HPDE6-E6E7 (cell line): ENCODE data around the gene POLR1G.
"Not testable (repeated sequence)": the region's sequence is repeated elsewhere in the genome, so short reads cannot be mapped to it uniquely, and the experiment has no call there.

ENCODE experiments used
- DNase-seq: peaks from one replicate; pipeline ENCODE4 v3.0.0; 2011; ENCODE audit warnings: missing footprints; ENCODE audit errors: extremely low spot score

The POLR1G gene

DNA sequence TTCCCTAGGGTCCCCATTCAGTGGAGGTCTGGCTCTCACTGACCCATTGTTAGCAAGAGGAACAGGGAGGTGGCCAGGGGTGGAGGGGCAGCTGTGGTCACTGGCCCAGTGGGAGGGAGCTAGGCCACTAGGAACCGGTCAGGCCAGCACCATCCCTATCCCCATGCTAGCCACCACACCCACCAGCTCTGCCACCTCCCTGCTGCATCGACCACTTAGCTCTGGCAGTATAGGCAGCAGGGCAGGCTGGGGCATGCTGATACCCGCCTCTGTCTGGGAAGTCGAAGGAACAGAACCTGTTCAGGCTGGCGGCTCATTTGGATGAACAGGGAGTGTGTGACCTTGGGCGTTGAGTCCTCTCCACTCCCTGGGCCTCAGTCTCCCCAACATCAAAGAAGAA is 6.3 kb upstream of the POLR1G start:
- peak; percentile 79 for DNase-seq

DNA sequence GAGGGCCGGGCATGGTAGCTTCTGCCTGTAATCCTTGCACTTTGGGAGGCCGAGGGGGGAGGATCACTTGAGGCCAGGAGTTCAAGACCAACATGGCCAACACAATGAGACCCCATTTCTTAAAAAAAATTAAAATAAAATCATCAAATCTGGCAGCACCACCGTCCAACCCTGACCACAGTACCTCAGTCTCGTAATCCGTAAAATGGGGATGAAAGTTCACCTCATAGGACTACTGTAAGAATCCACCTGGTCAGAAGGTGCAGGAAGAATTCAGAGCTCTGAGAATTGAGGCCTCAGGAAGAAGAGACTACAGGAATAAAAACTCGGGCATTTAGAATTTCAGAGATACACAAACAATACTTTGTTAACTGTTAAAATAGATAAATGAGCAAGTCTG is 4.6 kb upstream of the POLR1G start:
- DNase-seq, result no peak

- DNase-seq, result peak; percentile 79
These were observed 4.0 kb upstream of the POLR1G start for GRCh38 chr19:45402298-45403061.

DNA sequence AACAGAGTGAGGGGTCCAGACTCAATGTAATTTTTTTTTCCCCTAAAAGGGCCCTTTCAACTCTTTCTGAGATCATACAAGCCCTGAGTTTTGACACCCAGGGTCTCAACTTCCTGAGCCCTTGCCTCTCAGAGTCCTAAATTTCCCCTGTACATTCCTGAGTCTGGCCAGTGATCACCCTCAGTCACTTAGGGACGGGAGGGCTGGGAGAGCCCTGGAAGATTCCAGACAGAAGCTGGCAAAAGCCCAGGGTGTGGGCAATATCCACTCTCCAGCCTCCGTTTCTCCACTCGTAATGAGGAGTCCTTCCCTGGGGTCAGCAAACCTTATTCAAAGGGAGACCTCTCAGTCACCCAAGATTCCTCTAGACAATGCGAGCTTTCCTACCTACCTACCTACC is 3.2 kb upstream of the POLR1G start:
- no peak for DNase-seq

GRCh38 chr19:45403781-45404556 is 2.5 kb upstream of the POLR1G start:
- DNase-seq, result no peak

GRCh38 chr19:45404557-45405434 is 1.6 kb upstream of the POLR1G start, which contains the start of gene PPP1R13L:
PPP1R13L (minus strand) TSS chr19:45405069; CDS start chr19:45398318, 6,751 bp downstream.
- DNase-seq, result peak; percentile 79

- DNase-seq, result peak; percentile 78
These were observed 814 bp upstream of the POLR1G start for GRCh38 chr19:45405435-45406225.

- DNase-seq, result no peak
These were observed 589 bp downstream of the POLR1G start for GRCh38 chr19:45407091-45407375.

- not testable (repeated sequence) for DNase-seq
These were observed 1.1 kb downstream of the POLR1G start for GRCh38 chr19:45407585-45407984.

DNA sequence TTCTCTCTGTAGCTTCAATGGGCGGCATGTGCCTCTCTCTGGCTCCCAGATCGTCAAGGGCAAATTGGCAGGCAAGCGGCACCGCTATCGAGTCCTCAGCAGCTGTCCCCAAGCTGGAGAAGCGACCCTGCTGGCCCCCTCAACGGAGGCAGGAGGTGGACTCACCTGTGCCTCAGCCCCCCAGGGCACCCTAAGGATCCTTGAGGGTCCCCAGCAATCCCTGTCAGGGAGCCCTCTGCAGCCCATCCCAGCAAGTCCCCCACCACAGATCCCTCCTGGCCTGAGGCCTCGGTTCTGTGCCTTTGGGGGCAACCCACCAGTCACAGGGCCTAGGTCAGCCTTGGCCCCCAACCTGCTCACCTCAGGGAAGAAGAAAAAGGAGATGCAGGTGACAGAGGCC is 1.7 kb downstream of the POLR1G start:
- DNase-seq, result no peak

GRCh38 chr19:45408830-45409556 is 2.5 kb downstream of the POLR1G start:
- no peak for DNase-seq

- DNase-seq, result no peak
These were observed 3.1 kb downstream of the POLR1G start for GRCh38 chr19:45409557-45409920.

DNA sequence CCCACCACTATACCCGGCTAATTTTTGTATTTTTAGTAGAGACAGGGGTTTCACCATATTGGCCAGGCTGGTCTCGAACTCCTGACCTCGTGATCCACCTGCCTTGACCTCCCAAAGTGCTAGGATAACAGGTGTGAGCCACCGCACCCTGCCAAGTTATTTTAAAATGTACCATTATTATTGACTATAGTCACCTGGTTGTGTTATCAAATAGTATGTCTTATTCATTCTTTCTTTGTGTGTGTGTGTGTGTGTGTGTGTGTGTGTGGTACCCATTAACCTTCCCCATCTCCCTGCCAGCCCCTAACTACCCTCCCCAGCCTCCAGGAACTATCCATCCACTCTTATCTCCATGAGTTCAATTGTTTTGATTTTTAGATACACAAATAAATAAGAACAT is 3.9 kb downstream of the POLR1G start:
- not testable (repeated sequence) for DNase-seq

DNA sequence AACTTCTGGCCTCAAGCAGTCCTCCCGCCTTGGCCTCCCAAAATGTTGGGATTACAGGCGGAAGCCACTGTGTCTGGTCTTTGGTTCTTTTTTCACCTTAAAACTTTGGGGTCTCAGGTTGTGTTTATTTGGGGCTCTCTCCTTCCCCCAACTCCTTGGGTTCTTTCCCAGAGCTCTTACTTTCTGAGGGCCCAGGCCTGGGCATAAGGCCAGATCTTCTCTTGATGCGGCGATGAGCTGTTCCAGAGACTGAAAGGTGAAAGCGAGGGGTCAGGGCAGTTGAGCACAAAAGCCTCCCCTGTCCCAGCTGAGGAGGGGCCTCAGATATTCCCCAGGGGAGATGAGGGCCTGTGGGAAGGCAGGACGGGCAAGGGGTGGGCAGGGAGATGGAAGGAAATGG is 7.1 kb downstream of the POLR1G start:
- no peak for DNase-seq

DNA sequence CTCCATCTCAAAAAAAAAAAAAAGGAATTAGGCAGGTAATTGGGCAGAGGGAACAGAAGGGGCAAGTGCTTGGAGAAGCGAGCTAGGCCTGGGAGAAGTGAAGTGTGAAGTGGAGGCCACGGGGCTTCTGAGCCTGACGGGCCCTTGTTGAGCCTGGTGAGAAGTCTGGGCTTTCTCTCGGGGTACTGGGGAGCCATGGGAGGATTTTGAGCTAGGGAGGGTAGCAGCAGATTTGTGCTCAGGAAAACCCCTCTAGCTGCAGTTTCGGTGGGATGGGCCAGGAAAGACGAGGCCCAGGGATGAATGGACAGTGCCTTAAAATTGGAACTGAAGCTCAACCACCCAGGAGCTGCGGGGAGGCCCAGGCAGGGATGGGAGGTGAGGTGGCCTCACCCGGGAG is 8.0 kb downstream of the POLR1G start:
- DNase-seq, result no peak

DNA sequence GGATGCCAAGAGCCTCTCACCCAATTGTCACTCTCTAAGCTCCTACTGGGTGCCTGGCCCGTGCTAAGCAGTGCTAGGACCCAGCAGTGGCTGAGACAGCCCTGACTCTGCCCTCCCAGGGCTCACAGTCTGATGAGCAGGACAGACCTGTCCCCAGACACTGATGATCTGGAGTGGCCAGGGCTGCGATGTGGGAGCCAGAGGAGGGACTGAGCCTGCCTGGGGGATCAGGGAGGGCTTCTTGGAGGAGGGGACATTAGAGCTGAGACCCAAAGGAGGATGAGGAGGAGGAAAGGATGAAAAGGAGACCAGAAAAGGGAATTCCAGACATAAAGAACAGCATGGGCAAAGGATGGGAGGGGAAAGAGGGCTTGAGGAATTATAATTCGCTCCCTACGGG is 10.7 kb downstream of the POLR1G start:
- no peak for DNase-seq

GRCh38 chr19:45418802-45419201 is 12.4 kb downstream of the POLR1G start:
- DNase-seq, result no peak

DNA sequence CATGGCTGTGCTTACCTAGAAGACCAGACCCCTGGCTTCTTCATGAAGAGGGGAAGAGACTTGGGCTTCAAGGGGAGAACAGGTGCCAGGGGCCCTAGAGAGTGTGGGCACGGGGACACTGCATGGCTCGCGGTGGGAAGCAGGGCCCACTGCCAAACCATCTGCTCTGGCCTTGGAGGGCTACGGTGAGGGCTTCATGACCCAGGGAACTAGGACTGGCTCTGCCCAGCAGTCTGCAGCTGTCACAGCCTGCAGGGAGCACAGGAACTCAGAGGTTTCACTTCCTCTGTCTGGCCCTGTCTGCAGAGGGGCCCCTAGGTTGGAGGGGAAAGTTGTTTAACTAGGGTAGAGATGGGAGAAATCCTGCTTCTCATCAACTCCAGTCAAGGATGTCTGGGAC is 13.0 kb downstream of the POLR1G start:
- no peak for DNase-seq

- no peak for DNase-seq
These were observed 13.5 kb downstream of the POLR1G start for GRCh38 chr19:45419895-45420294.

DNA sequence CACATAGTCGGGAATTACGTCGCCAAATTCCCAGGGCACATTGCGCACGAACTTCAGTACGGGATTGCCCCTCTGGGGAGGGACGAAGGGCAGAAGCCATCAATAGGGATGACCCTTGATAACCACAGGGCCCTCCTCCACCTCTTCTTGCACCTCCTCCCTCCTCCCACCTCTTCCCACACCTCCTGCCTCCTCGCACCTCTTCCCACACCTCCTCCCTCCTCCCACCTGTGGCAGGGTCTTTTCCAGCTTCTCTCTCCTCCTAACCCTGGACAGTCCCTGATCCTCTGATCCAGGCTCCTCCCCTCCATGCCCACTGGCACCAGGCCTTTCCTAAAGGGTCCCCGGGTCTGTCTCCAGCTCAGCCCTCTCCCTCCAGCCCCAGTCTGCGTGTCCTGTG is 13.9 kb downstream of the POLR1G start:
- no peak for DNase-seq

DNA sequence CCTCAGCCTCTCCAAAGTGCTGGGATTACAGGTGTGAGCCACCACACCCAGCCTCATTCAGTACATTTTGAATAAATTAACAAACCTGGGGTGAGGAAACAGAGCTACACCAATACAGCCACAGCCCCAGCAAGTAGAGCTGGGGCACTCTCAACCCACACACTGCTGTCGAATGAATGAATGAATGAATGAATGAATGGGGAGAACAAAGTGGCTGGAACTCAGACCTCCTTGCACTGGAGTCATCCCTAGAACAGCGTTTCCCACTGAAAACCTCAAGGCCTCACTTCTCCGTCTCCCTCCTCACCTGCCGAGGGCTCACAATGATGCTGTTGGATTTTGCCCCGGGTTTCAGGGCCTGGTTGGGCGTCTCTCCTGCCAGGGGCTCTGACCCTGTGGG is 14.4 kb downstream of the POLR1G start:
- no peak for DNase-seq
